Prostate gland (tissue), 2 donors: ENCODE results near the gene ZNF285. TPM values are rescaled to one million over a fixed set of nuclear protein-coding genes. Genes with fewer than 3 reads are reported as not detected.

Experiments
- DNase-seq: peaks from one replicate; pipeline ENCODE4 v3.0.0-alpha.2; 2019; ENCODE audit warnings: low spot score
- H3K27ac ChIP-seq, 2 donors: fragments of 200-600 bp; sonication (generic); 2 replicates each; pipeline ENCODE4 v1.5.1; 2017 to 2019
- H3K27me3 ChIP-seq: fragments of 200-600 bp; sonication (generic); replicated peaks from 2 replicates; pipeline ENCODE4 v1.5.1; 2019; ENCODE audit not compliant: insufficient read depth
- H3K36me3 ChIP-seq, 2 donors: fragments of 200-600 bp; sonication (generic); 1 replicate in 1 of 2; 2 replicates in 1 of 2; pipeline versions ENCODE4 v1.5.1 to v1.8.1; 2017 to 2019
- H3K4me1 ChIP-seq: fragments of 200-600 bp; sonication (generic); replicated peaks from 2 replicates; pipeline ENCODE4 v1.5.1; 2019
- H3K4me3 ChIP-seq, 2 donors: fragments of 200-600 bp; sonication (generic); 2 replicates each; pipeline ENCODE4 v1.5.1; 2017 to 2019
- H3K9me3 ChIP-seq: fragments of 200-600 bp; sonication (generic); 2 replicates; pipeline ENCODE4 v1.5.1; 2017
- POLR2A ChIP-seq: fragments of 450-650 bp; IDR thresholded peaks from one replicate; pipeline ENCODE4 v1.6.1; 2016; ENCODE audit warnings: antibody characterized with exemption, mild to moderate bottlenecking
- POLR2AphosphoS5 ChIP-seq: sonication (generic); formaldehyde crosslinking; IDR thresholded peaks from one replicate; pipeline ENCODE4 v1.6.1; 2017; ENCODE audit warnings: antibody characterized with exemption
- WGBS: methylation state at CpG from one replicate; pipeline ENCODE4 v1.1.5; 2018; 5-methylcytosine and 5-hydroxymethylcytosine counted together
- intact Hi-C: fragments of 100-400 bp; cut with DNase I; formaldehyde crosslinking; loops from one replicate; pipeline ENCODE4 v1.14.2; 2022
- total RNA-seq, 2 donors: library from RNA; depleted of rRNA; stranded (reverse); fragments of >200 nt; gene quantifications; one replicate each; pipeline ENCODE4 v1.1.0, GENCODE V29; 2016
- TF ChIP-seq, protein P1 (sequence below), 4 experiments: fragments of 200-600 bp in 2 of 4; fragments of 450-650 bp in 2 of 4; sonication (generic) in 2 of 4; IDR thresholded peaks; 1 replicate in 3 of 4; 2 replicates in 1 of 4; pipeline ENCODE4 v1.5.1; 2016 to 2019; ENCODE audit warnings: antibody characterized with exemption in 4 of 4, mild to moderate bottlenecking in 2 of 4, moderate library complexity in 2 of 4

ZNF285 gene
- 1 to 10 TPM; 2.3 to 5.4 TPM for total RNA-seq

DNA sequence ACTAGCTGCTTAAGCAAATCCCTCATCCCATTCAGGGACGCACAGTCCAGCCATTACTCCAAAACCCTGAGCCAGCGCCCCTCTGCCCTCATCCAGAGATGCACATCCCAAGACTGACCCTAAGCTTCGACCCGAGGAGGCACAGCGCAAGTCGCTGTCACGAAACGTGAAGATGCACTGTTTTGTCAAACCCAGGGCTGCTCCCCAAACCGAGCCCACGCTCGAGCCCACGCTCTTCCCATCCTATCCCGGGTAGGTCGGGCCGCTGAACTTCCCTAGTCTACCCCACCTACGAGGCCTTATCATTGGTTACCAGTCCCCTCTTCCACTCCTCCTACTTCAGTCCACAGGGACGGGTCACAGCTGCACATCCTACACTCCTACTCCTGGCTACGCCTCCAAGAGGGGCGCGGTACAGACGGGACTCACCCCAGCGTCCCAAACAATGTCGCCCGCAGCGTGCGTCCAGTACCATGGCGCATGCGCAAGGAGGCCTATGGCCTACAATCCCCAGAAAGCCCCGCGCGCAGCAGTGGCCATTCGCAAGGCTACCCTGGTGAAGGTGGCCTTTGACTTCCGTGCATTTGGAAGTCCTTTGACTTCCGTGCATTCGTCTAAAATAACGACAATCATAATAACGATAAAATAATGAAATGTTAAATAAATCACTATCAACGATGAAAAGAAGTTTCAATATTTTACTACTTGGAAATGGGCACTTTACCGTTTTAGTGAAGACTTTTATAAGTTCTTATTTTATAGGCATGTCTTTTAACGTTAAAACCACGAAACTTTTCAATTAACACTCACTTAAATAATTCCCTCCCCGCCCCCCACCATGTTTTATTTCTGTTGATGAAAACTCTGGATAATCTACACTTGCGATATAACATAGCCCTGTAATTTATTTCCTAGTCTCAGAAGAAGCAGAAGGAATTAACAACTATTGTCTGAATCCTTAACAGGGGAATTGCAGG is at the start of gene ZNF285:
Gene ZNF285, minus strand, starts transcription at position 470 of the 977 bp plus-strand sequence. CDS start 4,395 bp downstream, outside the sequence.
- H3K9me3 ChIP-seq, result no peaks in the 10 kb centered on the region
- peak; percentile 91 for DNase-seq
- TF ChIP-seq, protein P1, sequence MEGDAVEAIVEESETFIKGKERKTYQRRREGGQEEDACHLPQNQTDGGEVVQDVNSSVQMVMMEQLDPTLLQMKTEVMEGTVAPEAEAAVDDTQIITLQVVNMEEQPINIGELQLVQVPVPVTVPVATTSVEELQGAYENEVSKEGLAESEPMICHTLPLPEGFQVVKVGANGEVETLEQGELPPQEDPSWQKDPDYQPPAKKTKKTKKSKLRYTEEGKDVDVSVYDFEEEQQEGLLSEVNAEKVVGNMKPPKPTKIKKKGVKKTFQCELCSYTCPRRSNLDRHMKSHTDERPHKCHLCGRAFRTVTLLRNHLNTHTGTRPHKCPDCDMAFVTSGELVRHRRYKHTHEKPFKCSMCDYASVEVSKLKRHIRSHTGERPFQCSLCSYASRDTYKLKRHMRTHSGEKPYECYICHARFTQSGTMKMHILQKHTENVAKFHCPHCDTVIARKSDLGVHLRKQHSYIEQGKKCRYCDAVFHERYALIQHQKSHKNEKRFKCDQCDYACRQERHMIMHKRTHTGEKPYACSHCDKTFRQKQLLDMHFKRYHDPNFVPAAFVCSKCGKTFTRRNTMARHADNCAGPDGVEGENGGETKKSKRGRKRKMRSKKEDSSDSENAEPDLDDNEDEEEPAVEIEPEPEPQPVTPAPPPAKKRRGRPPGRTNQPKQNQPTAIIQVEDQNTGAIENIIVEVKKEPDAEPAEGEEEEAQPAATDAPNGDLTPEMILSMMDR (IDR thresholded peaks at IDR 0.05), result peak in 1 of 4 experiments; percentile 6
- no peak for TF ChIP-seq POLR2A
- TF ChIP-seq POLR2AphosphoS5, result peak; percentile 94
- WGBS, result 5% methylated on average over 43 of the region's 43 CpGs
- H3K27ac ChIP-seq, result peak within 1 kb of the TSS in 1 of 2 donors; percentile 19
- intact Hi-C loops, result no loop called here
- peak within 1 kb of the TSS; percentile 51 to 53 for H3K4me3 ChIP-seq
- H3K4me1 ChIP-seq, result no peaks in the 10 kb centered on the region
- no peaks in the 10 kb centered on the region for H3K36me3 ChIP-seq
- no peaks in the 10 kb centered on the region for H3K27me3 ChIP-seq

DNA sequence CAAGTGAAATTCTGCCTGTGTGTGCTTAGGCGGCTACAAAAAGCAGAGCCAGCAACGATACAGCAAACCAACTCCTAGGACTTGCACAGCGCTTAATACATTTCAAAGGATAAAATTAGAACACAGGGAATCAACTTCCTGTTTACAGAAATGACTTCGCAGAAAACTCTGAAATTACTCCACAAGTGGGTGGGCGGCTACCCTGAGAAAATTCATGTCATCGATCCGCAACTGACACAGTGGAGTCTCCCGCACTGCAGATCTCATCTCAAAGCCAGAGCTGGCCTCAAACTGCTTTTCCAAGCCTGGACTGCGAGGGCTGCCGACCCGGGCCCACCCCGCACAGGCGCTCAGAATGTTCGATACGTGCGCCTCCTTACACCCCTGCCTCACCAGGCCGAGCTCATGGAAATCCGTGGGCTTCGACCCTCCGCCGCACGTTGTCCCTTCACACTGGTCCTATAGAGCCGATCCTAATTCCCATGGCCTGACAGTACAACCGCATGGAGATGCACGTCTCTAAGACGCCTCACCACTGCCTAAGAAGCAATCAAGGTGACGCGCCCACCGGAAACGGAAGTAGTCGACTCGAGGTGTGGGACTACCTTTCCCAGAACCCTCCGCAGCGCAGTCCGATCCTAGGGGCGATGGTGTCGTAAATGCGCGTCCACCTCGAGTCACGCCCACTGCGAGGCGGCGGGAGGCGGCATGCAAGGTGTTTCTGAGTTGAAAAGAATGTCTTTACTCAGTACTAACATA is 46.7 kb upstream of the ZNF285 start, which contains the start of gene ZNF229:
Gene ZNF229, minus strand, starts transcription at position 557 of the 759 bp plus-strand sequence. CDS start 5,625 bp downstream, outside the sequence.
- 3% methylated on average over 45 of the region's 45 CpGs for WGBS
- no peaks in the 10 kb centered on the region for H3K27me3 ChIP-seq
- DNase-seq, result peak; percentile 82
- TF ChIP-seq, protein P1 (IDR thresholded peaks at IDR 0.05), result no peak
- peak; percentile 22 for TF ChIP-seq POLR2A
- TF ChIP-seq POLR2AphosphoS5, result peak; percentile 91
- H3K27ac ChIP-seq, result peak within 1 kb of the TSS in 1 of 2 donors; percentile 0
- H3K4me3 ChIP-seq, result peak within 1 kb of the TSS; percentile 34 to 41
- no peaks in the 10 kb centered on the region for H3K4me1 ChIP-seq
- intact Hi-C loops, result no loop called here
- no peaks in the 10 kb centered on the region for H3K9me3 ChIP-seq
- no peaks in the 10 kb centered on the region for H3K36me3 ChIP-seq

DNA sequence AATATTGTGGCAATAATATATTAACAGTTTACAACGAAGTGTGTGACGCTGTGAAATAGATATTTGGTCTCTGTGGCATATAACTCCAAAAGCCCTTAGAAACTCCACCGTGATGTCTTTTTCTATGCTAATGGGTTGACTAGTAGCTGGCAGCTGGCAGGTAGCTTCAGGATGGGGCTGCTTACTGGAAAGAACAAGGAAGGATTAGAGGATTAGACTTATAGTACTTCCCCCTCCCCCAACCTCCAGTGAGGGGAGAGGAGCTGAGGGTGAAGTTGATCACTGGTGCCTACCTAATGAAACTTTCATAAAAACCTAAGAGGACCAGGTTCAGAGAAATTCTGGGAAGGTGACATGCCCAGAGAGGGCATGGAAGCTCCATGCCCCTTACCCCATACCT is 37.0 kb upstream of the ZNF285 start:
- Histone ChIP-seq H3K27ac (no peak overlapping the region), H3K4me3 (no peak overlapping the region), H3K4me1 (no peaks in the 10 kb centered on the region), H3K9me3 (no peaks in the 10 kb centered on the region), H3K36me3 (no peaks in the 10 kb centered on the region), H3K27me3 (no peaks in the 10 kb centered on the region)
- intact Hi-C loops, result no loop called here
- TF ChIP-seq POLR2AphosphoS5, result no peak
- TF ChIP-seq POLR2A, result no peak
- TF ChIP-seq, protein P1 (IDR thresholded peaks at IDR 0.05), result no peak
- DNase-seq, result no peak
- WGBS, result 89% methylated on average over 3 of the region's 3 CpGs

DNA sequence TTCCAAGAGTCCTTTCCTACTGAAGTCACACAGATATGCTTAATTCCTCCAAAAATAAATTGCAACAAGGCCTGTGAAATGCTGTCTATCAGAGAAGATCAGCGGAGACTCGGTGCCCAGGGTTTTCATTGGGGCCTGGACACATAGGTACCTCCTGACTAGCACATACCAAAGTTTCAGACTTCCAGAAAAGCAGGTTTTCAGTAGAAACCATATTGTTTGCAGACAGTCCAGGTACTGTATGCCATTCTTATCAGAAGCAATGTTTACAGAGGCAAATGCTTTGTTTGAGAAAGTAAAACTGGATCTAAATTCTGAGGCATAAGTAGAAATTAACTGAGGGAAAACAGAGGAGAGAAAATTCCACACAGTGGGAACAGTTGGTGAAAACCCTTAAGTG is 34.0 kb upstream of the ZNF285 start:
- TF ChIP-seq, protein P1 (IDR thresholded peaks at IDR 0.05), result no peak
- TF ChIP-seq POLR2A (no peak), POLR2AphosphoS5 (no peak)
- Histone ChIP-seq H3K27me3 (no peaks in the 10 kb centered on the region), H3K36me3 (peaks cover 0 to 7% of the 10 kb centered on the region in 2 donors), H3K9me3 (no peaks in the 10 kb centered on the region), H3K4me1 (no peaks in the 10 kb centered on the region), H3K4me3 (no peak overlapping the region), H3K27ac (no peak overlapping the region)
- WGBS, result 85% methylated on average over 2 of the region's 2 CpGs
- intact Hi-C loops, result no loop called here
- no peak for DNase-seq
